ENCODE data around the gene CDH4.

GRCh38 chr20:61732511-61733210 is 480.6 kb downstream of the CDH4 start:
- no peak for TF ChIP-seq CTCF (conservative IDR thresholded peaks at IDR 0.05; ENCODE audit: low read depth, low read length)
- no peak for TF ChIP-seq POLR2A (IDR thresholded peaks at IDR 0.05; ENCODE audit: low read depth, low read length)
- no peak for TF ChIP-seq RCOR1 (IDR thresholded peaks at IDR 0.05; ENCODE audit: insufficient replicate concordance, low read length)
- no peak for TF ChIP-seq CEBPB (IDR thresholded peaks at IDR 0.05; ENCODE audit: low read depth, low read length)
- no peak for TF ChIP-seq SMC3 (IDR thresholded peaks at IDR 0.05; ENCODE audit: low read depth, low read length)

Data from IMR-90 (cell line).